Activated T-helper 17 cell treated with anti-CD3 and anti-CD28 coated beads, Interleukin-2, amount 50 U/mL, for 72 hours (primary cell): ENCODE data around the gene DYNC2LI1. TPM values are rescaled to one million over a fixed set of nuclear protein-coding genes. Genes with fewer than 3 reads are reported as not detected.

ENCODE experiments used
- ATAC-seq: fragments of 150-1000 bp; cut with Tn5 transposase; replicated peaks from 2 replicates; pipeline ENCODE4 v1.10.0; 2021; ENCODE audit warnings: mild to moderate bottlenecking, moderate library complexity
- H3K27ac Mint-ChIP-seq: one replicate; pipeline ENCODE4 v1.8.0; 2022; ENCODE audit warnings: mixed read lengths
- H3K27me3 Mint-ChIP-seq: one replicate; pipeline ENCODE4 v1.8.0; 2022; ENCODE audit warnings: mixed read lengths
- H3K36me3 Mint-ChIP-seq: one replicate; pipeline ENCODE4 v1.8.0; 2022; ENCODE audit warnings: low read depth, mild to moderate bottlenecking, mixed read lengths
- H3K4me1 Mint-ChIP-seq: one replicate; pipeline ENCODE4 v1.8.0; 2022; ENCODE audit warnings: mixed read lengths
- H3K4me3 Mint-ChIP-seq: one replicate; pipeline ENCODE4 v1.8.0; 2022; ENCODE audit warnings: mild to moderate bottlenecking, mixed read lengths
- H3K9me3 Mint-ChIP-seq: one replicate; pipeline ENCODE4 v1.8.0; 2022; ENCODE audit warnings: mixed read lengths
- total RNA-seq, 2 donors: library from RNA; stranded (reverse); gene quantifications; one replicate each; pipeline ENCODE4 v1.2.3, GENCODE V29; 2022

The DYNC2LI1 gene
- total RNA-seq, 2 donors from 2014 or later: 5.7 to 8.1 TPM

- no peaks in the 10 kb centered on the region for H3K36me3 Mint-ChIP-seq
- H3K9me3 Mint-ChIP-seq: no peaks in the 10 kb centered on the region
These were observed 64.9 kb downstream of the DYNC2LI1 start, which contains the start of the genes ABCG5 and ABCG8 for GRCh38 chr2:43838560-43839267. Gene ABCG5, minus strand, starts transcription at chr2:43838839. Its CDS starts 160 bp downstream, at chr2:43838679. Gene ABCG8, plus strand, starts transcription at chr2:43838971. Its CDS starts 83 bp downstream, at chr2:43839054.

GRCh38 chr2:43839776-43840564 is 66.1 kb downstream of the DYNC2LI1 start:
- Mint-ChIP-seq H3K4me1 (no peaks in the 10 kb centered on the region), H3K4me3 (no peak overlapping the region), H3K27me3 (peaks cover 3% of the 10 kb centered on the region), H3K27ac (no peak overlapping the region), H3K9me3 (no peaks in the 10 kb centered on the region), H3K36me3 (no peaks in the 10 kb centered on the region)
- no peak for ATAC-seq

More at GRCh38 chr2:43838560-43839267, 64.9 kb downstream of the DYNC2LI1 start, which contains the start of the genes ABCG5 and ABCG8:
- H3K27me3 Mint-ChIP-seq: peaks cover 3% of the 10 kb centered on the region
- no peak within 1 kb of the TSS for H3K4me3 Mint-ChIP-seq
- ATAC-seq: no peak
- no peak within 1 kb of the TSS for H3K27ac Mint-ChIP-seq
- no peaks in the 10 kb centered on the region for H3K4me1 Mint-ChIP-seq

DNA sequence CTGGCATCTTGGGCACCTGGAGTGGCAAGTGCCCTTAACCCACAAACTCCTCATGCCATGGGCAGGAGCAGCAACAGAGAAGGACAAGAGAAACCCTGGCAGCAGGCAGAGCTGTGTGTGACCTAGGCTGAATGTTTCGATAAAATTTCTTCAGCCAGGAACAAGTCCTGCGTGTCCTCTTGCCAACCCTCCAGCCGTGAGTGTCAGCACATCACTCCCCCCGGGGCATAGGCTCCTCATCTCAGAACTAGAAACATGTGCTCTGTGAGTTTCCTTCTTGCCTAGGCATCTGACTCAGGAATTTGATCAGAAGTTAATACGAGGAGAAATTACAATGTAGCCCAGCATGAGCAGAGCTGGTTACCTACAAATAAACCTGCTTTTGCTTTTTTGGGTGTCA is 67.1 kb downstream of the DYNC2LI1 start:
- H3K4me3 Mint-ChIP-seq: no peak overlapping the region
- no peaks in the 10 kb centered on the region for H3K9me3 Mint-ChIP-seq
- no peak overlapping the region for H3K27ac Mint-ChIP-seq
- H3K36me3 Mint-ChIP-seq: no peaks in the 10 kb centered on the region
- no peaks in the 10 kb centered on the region for H3K4me1 Mint-ChIP-seq
- H3K27me3 Mint-ChIP-seq: peaks cover 3% of the 10 kb centered on the region
- ATAC-seq: no peak

DNA sequence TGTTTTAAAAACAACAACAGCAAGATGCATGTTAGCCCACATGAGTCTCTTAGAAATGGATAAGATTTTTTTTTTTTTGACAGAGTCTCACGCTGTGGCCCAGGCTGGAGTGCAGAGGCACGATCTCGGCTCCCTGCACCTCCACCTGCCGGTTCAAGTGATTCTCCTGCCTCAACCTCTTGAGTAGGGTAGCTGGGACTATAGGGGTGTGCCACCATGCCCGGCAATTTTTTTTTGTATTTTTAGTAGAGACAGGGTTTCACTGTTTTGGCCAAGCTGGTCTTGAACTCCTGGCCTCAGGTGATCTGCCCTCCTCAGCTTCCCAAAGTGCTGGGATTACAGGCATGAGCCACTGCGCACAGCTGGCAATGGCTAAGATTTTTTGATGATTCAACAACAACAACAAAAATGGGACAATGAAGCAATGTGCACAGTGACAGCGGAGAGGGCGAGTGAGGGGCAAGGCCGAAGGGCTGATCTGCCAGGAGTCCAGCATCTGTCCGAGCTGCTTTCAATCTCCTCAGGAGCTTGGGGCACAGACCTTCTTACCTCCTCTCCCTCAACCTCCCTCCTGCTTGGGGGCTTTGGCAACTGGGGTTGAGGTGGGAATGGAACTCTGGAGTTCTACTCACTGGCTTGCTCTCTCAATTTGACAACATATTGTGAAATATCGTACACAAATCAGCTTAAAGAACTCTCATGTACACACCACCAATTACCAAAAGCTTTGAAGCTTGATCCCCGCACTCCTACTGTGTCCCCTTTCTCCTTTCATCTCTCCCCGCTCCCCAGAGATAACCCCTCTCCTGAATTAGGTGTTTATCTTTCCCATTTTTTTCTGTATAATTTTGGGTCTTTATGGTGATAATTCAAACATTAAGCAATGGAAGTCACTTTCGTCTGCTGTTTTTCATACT is 68.4 kb downstream of the DYNC2LI1 start:
- no peak overlapping the region for H3K4me3 Mint-ChIP-seq
- no peak overlapping the region for H3K27ac Mint-ChIP-seq
- no peaks in the 10 kb centered on the region for H3K4me1 Mint-ChIP-seq
- ATAC-seq: no peak
- no peaks in the 10 kb centered on the region for H3K36me3 Mint-ChIP-seq
- H3K9me3 Mint-ChIP-seq: no peaks in the 10 kb centered on the region
- peaks cover 7% of the 10 kb centered on the region for H3K27me3 Mint-ChIP-seq

GRCh38 chr2:43842866-43843226 is 69.0 kb downstream of the DYNC2LI1 start:
- ATAC-seq: no peak
- Mint-ChIP-seq H3K9me3 (no peaks in the 10 kb centered on the region), H3K36me3 (no peaks in the 10 kb centered on the region), H3K4me1 (no peaks in the 10 kb centered on the region), H3K27me3 (peaks cover 7% of the 10 kb centered on the region), H3K4me3 (no peak overlapping the region), H3K27ac (no peak overlapping the region)

DNA sequence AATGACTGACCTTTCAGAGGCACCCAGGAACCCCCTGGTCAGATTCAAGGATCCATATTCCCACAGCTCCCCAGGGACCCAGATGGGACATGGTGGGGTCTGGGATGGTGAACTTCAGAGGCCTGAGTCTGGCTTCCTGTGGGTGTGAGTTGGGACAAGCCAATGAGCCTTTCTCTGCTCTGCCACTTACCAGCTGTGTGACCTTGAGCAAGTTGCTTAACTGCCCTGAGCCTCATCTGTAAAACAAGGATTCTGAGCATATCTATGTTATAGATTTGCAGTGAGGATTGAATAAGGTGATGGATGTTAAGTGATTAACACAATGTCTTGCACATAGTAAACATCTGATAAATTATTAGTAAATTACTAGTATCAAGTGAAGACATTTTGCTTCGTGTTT is 71.3 kb downstream of the DYNC2LI1 start:
- Mint-ChIP-seq H3K27ac (no peak overlapping the region), H3K4me3 (no peak overlapping the region), H3K36me3 (no peaks in the 10 kb centered on the region), H3K9me3 (no peaks in the 10 kb centered on the region), H3K4me1 (no peaks in the 10 kb centered on the region), H3K27me3 (peaks cover 4% of the 10 kb centered on the region)
- ATAC-seq: no peak

GRCh38 chr2:43846140-43846793 is 72.4 kb downstream of the DYNC2LI1 start:
- no peaks in the 10 kb centered on the region for H3K4me1 Mint-ChIP-seq
- no peaks in the 10 kb centered on the region for H3K36me3 Mint-ChIP-seq
- no peak overlapping the region for H3K4me3 Mint-ChIP-seq
- H3K9me3 Mint-ChIP-seq: no peaks in the 10 kb centered on the region
- ATAC-seq: no peak
- peaks cover 7% of the 10 kb centered on the region for H3K27me3 Mint-ChIP-seq
- H3K27ac Mint-ChIP-seq: no peak overlapping the region

GRCh38 chr2:43848214-43848613 is 74.4 kb downstream of the DYNC2LI1 start:
- Mint-ChIP-seq H3K4me3 (no peak overlapping the region), H3K36me3 (no peaks in the 10 kb centered on the region), H3K4me1 (no peaks in the 10 kb centered on the region), H3K27ac (no peak overlapping the region), H3K27me3 (peaks cover 12% of the 10 kb centered on the region), H3K9me3 (no peaks in the 10 kb centered on the region)
- no peak for ATAC-seq

GRCh38 chr2:43851011-43851980 is 77.5 kb downstream of the DYNC2LI1 start:
- Mint-ChIP-seq H3K4me1 (no peaks in the 10 kb centered on the region), H3K27me3 (peaks cover 30% of the 10 kb centered on the region), H3K4me3 (no peak overlapping the region), H3K9me3 (no peaks in the 10 kb centered on the region), H3K36me3 (no peaks in the 10 kb centered on the region), H3K27ac (no peak overlapping the region)
- ATAC-seq: no peak

- H3K9me3 Mint-ChIP-seq: no peaks in the 10 kb centered on the region
- H3K36me3 Mint-ChIP-seq: no peaks in the 10 kb centered on the region
- H3K4me3 Mint-ChIP-seq: no peak overlapping the region
- no peak overlapping the region for H3K27ac Mint-ChIP-seq
- no peak for ATAC-seq
- H3K27me3 Mint-ChIP-seq: peaks cover 35% of the 10 kb centered on the region
- no peaks in the 10 kb centered on the region for H3K4me1 Mint-ChIP-seq
These were observed 78.4 kb downstream of the DYNC2LI1 start for GRCh38 chr2:43852196-43852730.

DNA sequence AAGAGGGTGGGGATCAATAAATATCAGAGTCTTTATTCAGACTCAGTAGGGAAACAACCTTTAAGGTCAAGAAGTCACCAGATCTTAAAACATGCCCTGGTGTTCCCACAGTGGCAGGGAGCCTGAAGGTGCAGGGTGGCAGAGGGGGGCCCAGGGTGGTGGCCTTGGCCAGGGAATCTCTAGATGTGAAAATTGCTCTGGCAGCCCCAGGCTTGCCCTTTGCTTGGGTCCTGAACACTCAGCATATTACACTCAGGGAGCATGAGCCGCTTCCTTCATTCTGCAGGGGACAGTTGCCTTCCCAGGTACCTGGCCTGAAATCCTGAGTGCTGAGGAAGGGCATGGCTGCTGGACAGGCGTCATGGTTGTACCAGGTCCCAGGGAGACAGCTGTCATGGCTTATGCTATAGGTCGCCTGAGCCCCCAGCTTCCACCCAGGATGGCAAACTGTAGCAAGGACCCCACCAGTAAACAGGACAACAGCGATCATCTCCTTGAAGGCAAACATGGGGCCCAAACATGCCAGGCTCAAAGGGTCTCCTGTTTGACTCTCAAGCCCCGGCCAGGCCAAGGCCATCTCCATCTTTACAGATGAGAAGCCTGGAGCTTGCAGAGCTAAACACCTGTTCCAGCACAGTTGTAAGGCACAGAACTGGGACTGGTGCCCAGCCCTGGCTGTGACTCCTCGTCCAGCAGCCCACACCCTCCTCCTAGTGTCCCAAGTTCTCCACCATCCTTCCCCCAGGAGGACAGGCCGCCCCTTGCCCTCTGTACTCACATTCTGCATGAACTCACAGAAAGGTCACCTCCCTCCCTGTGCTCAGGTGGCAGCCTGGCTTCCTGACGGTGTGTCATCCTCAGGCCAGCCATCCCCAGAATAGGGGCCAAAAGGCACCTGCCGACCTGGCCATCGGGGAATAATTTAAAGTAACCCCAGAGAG is 79.6 kb downstream of the DYNC2LI1 start:
- Mint-ChIP-seq H3K4me3 (no peak overlapping the region), H3K4me1 (no peaks in the 10 kb centered on the region), H3K27ac (no peak overlapping the region), H3K36me3 (no peaks in the 10 kb centered on the region), H3K27me3 (peaks cover 47% of the 10 kb centered on the region), H3K9me3 (no peaks in the 10 kb centered on the region)
- no peak for ATAC-seq

GRCh38 chr2:43854671-43855070 is 80.8 kb downstream of the DYNC2LI1 start:
- peaks cover 60% of the 10 kb centered on the region for H3K27me3 Mint-ChIP-seq
- ATAC-seq: no peak
- H3K9me3 Mint-ChIP-seq: no peaks in the 10 kb centered on the region
- no peaks in the 10 kb centered on the region for H3K36me3 Mint-ChIP-seq
- no peak overlapping the region for H3K4me3 Mint-ChIP-seq
- H3K4me1 Mint-ChIP-seq: no peaks in the 10 kb centered on the region
- H3K27ac Mint-ChIP-seq: no peak overlapping the region
